WTC11 (cell line): ENCODE data around the gene AKR1D1. TPM values are rescaled to one million over a fixed set of nuclear protein-coding genes. Genes with fewer than 3 reads are reported as not detected.

ENCODE experiments used
- ATAC-seq: fragments of 200-7000 bp; cut with Tn5 transposase; 2 replicates; pipeline ENCODE4 v1.10.0; 2021; ENCODE audit warnings: mild to moderate bottlenecking, moderate library complexity
- CTCF ChIA-PET: fragments of 300-600 bp; sonication (Branson Sonifier 250); formaldehyde crosslinking; loops from one replicate; lab custom pipeline; 2021; ENCODE audit warnings: antibody characterized with exemption; lab: Charles Lee
- POLR2A ChIA-PET: fragments of 350-600 bp; sonication (Branson Sonifier 250); formaldehyde crosslinking; loops from one replicate; lab custom pipeline; 2021; ENCODE audit warnings: antibody characterized with exemption; lab: Charles Lee
- DNase-seq: peaks from one replicate; pipeline ENCODE4 v3.0.0; 2021; ENCODE audit warnings: low spot score
- H3K27ac Mint-ChIP-seq: 2 replicates; pipeline ENCODE4 v1.8.0; 2021; ENCODE audit warnings: mixed read lengths
- H3K27me3 Mint-ChIP-seq: 2 replicates; pipeline ENCODE4 v1.8.0; 2021; ENCODE audit warnings: low read depth, mild to moderate bottlenecking, moderate library complexity, mixed read lengths
- H3K36me3 Mint-ChIP-seq: 2 replicates; pipeline ENCODE4 v1.8.0; 2021; ENCODE audit warnings: mixed read lengths
- H3K4me1 Mint-ChIP-seq: 2 replicates; pipeline ENCODE4 v1.8.0; 2022; ENCODE audit warnings: mixed read lengths
- H3K4me3 Mint-ChIP-seq: 2 replicates; pipeline ENCODE4 v1.8.0; 2021; ENCODE audit warnings: mild to moderate bottlenecking, moderate library complexity, mixed read lengths
- H3K9me3 Mint-ChIP-seq: 2 replicates; pipeline ENCODE4 v1.8.0; 2021; ENCODE audit warnings: mixed read lengths
- ATF1 ChIP-seq: sonication (generic); formaldehyde crosslinking; IDR thresholded peaks from 2 replicates; pipeline ENCODE4 v1.8.1; 2023; ENCODE audit warnings: mild to moderate bottlenecking, moderate library complexity, missing genetic modification reagents
- CBFB ChIP-seq: sonication (generic); formaldehyde crosslinking; IDR thresholded peaks from 2 replicates; pipeline ENCODE4 v1.8.1; 2022; ENCODE audit warnings: mild to moderate bottlenecking, low read depth, missing genetic modification reagents
- CREB1 ChIP-seq: sonication (generic); formaldehyde crosslinking; IDR thresholded peaks from 2 replicates; pipeline ENCODE4 v1.8.0; 2023; ENCODE audit warnings: mild to moderate bottlenecking, missing genetic modification reagents
- EMX1 ChIP-seq: fragments of 250-450 bp; sonication (Bioruptor Pico); IDR thresholded peaks from 2 replicates; pipeline ENCODE4 v1.8.0; 2021; ENCODE audit warnings: mild to moderate bottlenecking
- ESRRA ChIP-seq: sonication (generic); formaldehyde crosslinking; IDR thresholded peaks from 2 replicates; pipeline ENCODE4 v1.8.1; 2022; ENCODE audit warnings: mild to moderate bottlenecking, missing genetic modification reagents, borderline replicate concordance
- HMGA2 ChIP-seq: fragments of 250-450 bp; sonication (Bioruptor Pico); IDR thresholded peaks from 2 replicates; pipeline ENCODE4 v1.4.0; 2021; ENCODE audit warnings: mild to moderate bottlenecking, moderate library complexity
- IRF2 ChIP-seq: sonication (generic); formaldehyde crosslinking; IDR thresholded peaks from 2 replicates; pipeline ENCODE4 v1.8.0; 2022; ENCODE audit warnings: low read depth, missing genetic modification reagents, borderline replicate concordance
- MYBL2 ChIP-seq: sonication (generic); formaldehyde crosslinking; IDR thresholded peaks from 2 replicates; pipeline ENCODE4 v1.8.1; 2023; ENCODE audit warnings: mild to moderate bottlenecking, moderate library complexity, missing genetic modification reagents
- RORB ChIP-seq: fragments of 250-450 bp; sonication (Bioruptor Pico); IDR thresholded peaks from 2 replicates; pipeline ENCODE4 v1.9.0; 2021; ENCODE audit warnings: mild to moderate bottlenecking
- SMAD4 ChIP-seq: sonication (generic); formaldehyde crosslinking; IDR thresholded peaks from 2 replicates; pipeline ENCODE4 v1.8.0; 2022; ENCODE audit warnings: mild to moderate bottlenecking, missing genetic modification reagents
- SOX15 ChIP-seq: fragments of 250-450 bp; sonication (Bioruptor Pico); IDR thresholded peaks from 2 replicates; pipeline ENCODE4 v1.9.0; 2021; ENCODE audit warnings: mild to moderate bottlenecking
- TCF7 ChIP-seq: sonication (generic); formaldehyde crosslinking; IDR thresholded peaks from 2 replicates; pipeline ENCODE4 v1.8.0; 2022; ENCODE audit warnings: mild to moderate bottlenecking, low read depth, missing genetic modification reagents, moderate library complexity
- TEAD4 ChIP-seq: sonication (generic); formaldehyde crosslinking; IDR thresholded peaks from 2 replicates; pipeline ENCODE4 v1.8.0; 2022; ENCODE audit warnings: mild to moderate bottlenecking, missing genetic modification reagents
- ZNF416 ChIP-seq: fragments of 250-450 bp; sonication (Bioruptor Pico); IDR thresholded peaks from 2 replicates; pipeline ENCODE4 v1.9.0; 2021; ENCODE audit warnings: mild to moderate bottlenecking, inconsistent platforms
- total RNA-seq: library from RNA; stranded (reverse); gene quantifications from 3 replicates; pipeline ENCODE4 v1.2.3, GENCODE V29; 2021
- TF ChIP-seq, protein P1 (sequence below): sonication (generic); formaldehyde crosslinking; IDR thresholded peaks from 2 replicates; pipeline ENCODE4 v1.8.1; 2023; ENCODE audit warnings: mild to moderate bottlenecking, missing genetic modification reagents, borderline replicate concordance
- TF ChIP-seq, protein P2 (sequence below): sonication (generic); formaldehyde crosslinking; IDR thresholded peaks from 2 replicates; pipeline ENCODE4 v1.8.1; 2023; ENCODE audit warnings: mild to moderate bottlenecking, missing genetic modification reagents, moderate library complexity
- TF ChIP-seq, protein P3 (sequence below): sonication (generic); formaldehyde crosslinking; IDR thresholded peaks from 2 replicates; pipeline ENCODE4 v1.8.0; 2022; ENCODE audit warnings: mild to moderate bottlenecking, missing genetic modification reagents
- TF ChIP-seq, protein P4 (sequence below): sonication (generic); formaldehyde crosslinking; IDR thresholded peaks from 2 replicates; pipeline ENCODE4 v1.8.1; 2023; ENCODE audit warnings: mild to moderate bottlenecking, missing genetic modification reagents, moderate library complexity

The AKR1D1 gene
- total RNA-seq, 1 experiment from 2014 or later, result 0.24 TPM

DNA sequence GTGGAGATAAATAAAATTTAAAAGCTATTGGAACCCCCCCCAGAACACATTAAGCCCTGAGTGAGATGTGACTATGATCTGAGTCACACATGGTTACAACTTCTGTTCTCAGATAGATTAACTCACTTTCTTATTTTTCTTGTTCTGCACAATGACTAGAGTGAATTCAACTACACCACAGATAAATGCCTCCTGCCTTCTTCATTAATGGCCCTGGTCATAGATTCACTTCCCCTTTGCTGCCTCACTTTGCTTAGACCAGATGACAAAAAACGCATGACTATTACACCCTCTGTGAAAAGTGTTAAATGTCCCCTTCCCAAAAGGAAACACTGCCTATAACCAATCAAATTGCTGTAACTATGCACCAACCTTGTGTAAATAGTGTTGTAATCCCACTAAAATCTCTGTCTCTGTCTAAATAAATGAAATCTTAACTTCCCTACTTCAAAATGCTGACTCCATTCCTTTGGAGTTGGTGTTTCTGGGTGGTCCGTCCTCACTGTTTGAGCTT lies 49.4 kb downstream of the AKR1D1 start (continued):
- TF ChIP-seq, protein P1, sequence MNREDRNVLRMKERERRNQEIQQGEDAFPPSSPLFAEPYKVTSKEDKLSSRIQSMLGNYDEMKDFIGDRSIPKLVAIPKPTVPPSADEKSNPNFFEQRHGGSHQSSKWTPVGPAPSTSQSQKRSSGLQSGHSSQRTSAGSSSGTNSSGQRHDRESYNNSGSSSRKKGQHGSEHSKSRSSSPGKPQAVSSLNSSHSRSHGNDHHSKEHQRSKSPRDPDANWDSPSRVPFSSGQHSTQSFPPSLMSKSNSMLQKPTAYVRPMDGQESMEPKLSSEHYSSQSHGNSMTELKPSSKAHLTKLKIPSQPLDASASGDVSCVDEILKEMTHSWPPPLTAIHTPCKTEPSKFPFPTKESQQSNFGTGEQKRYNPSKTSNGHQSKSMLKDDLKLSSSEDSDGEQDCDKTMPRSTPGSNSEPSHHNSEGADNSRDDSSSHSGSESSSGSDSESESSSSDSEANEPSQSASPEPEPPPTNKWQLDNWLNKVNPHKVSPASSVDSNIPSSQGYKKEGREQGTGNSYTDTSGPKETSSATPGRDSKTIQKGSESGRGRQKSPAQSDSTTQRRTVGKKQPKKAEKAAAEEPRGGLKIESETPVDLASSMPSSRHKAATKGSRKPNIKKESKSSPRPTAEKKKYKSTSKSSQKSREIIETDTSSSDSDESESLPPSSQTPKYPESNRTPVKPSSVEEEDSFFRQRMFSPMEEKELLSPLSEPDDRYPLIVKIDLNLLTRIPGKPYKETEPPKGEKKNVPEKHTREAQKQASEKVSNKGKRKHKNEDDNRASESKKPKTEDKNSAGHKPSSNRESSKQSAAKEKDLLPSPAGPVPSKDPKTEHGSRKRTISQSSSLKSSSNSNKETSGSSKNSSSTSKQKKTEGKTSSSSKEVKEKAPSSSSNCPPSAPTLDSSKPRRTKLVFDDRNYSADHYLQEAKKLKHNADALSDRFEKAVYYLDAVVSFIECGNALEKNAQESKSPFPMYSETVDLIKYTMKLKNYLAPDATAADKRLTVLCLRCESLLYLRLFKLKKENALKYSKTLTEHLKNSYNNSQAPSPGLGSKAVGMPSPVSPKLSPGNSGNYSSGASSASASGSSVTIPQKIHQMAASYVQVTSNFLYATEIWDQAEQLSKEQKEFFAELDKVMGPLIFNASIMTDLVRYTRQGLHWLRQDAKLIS, result no peak
- TF ChIP-seq CREB1 (CRISPR knock-in tag) (no peak), SOX15 (no peak), EMX1 (CRISPR knock-in tag) (no peak)
- TF ChIP-seq, protein P2, sequence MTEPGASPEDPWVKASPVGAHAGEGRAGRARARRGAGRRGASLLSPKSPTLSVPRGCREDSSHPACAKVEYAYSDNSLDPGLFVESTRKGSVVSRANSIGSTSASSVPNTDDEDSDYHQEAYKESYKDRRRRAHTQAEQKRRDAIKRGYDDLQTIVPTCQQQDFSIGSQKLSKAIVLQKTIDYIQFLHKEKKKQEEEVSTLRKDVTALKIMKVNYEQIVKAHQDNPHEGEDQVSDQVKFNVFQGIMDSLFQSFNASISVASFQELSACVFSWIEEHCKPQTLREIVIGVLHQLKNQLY (CRISPR knock-in tag), result no peak
- TF ChIP-seq, all 79 proteins: peak for 0

DNA sequence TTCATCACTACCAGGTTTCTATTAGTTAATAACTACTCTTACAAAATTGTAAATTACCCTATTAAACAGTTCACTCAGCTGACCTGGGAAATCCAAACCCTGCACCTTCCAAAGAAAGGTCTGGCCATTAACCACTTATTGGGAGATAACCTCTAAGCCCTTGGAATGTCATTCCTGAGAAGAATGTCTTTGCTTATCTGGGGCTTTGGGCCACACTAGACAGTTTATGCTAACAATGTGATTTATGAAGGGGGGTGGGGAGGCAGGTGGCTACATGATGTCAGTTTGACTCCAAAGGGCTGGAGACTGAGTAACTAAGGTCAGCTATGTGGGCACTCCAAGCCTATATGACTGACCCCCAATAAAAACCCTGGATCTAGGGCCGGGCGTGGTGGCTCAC lies 50.7 kb downstream of the AKR1D1 start:
- no peaks in the 10 kb centered on the region for H3K27me3 Mint-ChIP-seq
- peaks cover 29% of the 10 kb centered on the region for H3K36me3 Mint-ChIP-seq
- H3K9me3 Mint-ChIP-seq, result peaks cover 34% of the 10 kb centered on the region
- H3K4me3 Mint-ChIP-seq, result no peak overlapping the region
- peaks cover 21% of the 10 kb centered on the region for H3K4me1 Mint-ChIP-seq
- POLR2A ChIA-PET, result interaction anchor here (0.6 kb wide), 1 partner anchor 24 kb away, joined by 3 read pairs; no protein-coding TSS in a partner anchor
- no peak for DNase-seq
- no peak for ATAC-seq
- TF ChIP-seq RORB (CRISPR knock-in tag) (no peak), ATF1 (CRISPR knock-in tag) (no peak), IRF2 (CRISPR knock-in tag) (no peak)
- TF ChIP-seq, all 79 proteins: peak for 0
- CTCF ChIA-PET, result no interaction called here
- H3K27ac Mint-ChIP-seq, result no peak overlapping the region

DNA sequence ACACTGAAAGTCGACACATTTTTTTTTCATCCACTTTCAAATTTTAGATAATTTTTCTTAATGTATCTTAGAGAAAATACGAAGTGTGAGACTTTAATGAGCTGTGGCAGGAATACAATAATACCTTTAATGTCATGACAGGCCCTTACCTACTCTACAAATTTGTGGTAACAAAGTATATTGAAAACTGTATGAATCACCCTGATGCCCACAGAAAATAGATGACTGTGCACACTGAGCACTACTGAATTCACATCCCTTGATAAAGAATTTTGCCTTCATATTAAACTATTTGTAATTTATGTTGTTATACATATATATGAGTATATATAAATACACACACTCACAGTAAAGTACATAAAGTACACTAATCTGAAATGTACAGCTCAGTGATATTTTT lies 51.7 kb downstream of the AKR1D1 start:
- ChIA-PET CTCF (no interaction called here), POLR2A (no interaction called here)
- Mint-ChIP-seq H3K4me3 (no peak overlapping the region), H3K9me3 (peaks cover 45% of the 10 kb centered on the region), H3K4me1 (peaks cover 21% of the 10 kb centered on the region), H3K27me3 (no peaks in the 10 kb centered on the region), H3K36me3 (peaks cover 35% of the 10 kb centered on the region), H3K27ac (no peak overlapping the region)
- ATAC-seq, result no peak
- TF ChIP-seq, protein P3, sequence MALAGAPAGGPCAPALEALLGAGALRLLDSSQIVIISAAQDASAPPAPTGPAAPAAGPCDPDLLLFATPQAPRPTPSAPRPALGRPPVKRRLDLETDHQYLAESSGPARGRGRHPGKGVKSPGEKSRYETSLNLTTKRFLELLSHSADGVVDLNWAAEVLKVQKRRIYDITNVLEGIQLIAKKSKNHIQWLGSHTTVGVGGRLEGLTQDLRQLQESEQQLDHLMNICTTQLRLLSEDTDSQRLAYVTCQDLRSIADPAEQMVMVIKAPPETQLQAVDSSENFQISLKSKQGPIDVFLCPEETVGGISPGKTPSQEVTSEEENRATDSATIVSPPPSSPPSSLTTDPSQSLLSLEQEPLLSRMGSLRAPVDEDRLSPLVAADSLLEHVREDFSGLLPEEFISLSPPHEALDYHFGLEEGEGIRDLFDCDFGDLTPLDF, result no peak
- no peak for TF ChIP-seq CBFB (CRISPR knock-in tag)
- TF ChIP-seq ZNF416 (CRISPR knock-in tag), result no peak
- TF ChIP-seq TCF7 (CRISPR knock-in tag), result no peak
- no peak for TF ChIP-seq SMAD4 (CRISPR knock-in tag)
- TF ChIP-seq HMGA2 (CRISPR knock-in tag), result no peak
- TF ChIP-seq ESRRA (CRISPR knock-in tag), result no peak
- no peak for TF ChIP-seq MYBL2 (CRISPR knock-in tag)
- no peak for DNase-seq

DNA sequence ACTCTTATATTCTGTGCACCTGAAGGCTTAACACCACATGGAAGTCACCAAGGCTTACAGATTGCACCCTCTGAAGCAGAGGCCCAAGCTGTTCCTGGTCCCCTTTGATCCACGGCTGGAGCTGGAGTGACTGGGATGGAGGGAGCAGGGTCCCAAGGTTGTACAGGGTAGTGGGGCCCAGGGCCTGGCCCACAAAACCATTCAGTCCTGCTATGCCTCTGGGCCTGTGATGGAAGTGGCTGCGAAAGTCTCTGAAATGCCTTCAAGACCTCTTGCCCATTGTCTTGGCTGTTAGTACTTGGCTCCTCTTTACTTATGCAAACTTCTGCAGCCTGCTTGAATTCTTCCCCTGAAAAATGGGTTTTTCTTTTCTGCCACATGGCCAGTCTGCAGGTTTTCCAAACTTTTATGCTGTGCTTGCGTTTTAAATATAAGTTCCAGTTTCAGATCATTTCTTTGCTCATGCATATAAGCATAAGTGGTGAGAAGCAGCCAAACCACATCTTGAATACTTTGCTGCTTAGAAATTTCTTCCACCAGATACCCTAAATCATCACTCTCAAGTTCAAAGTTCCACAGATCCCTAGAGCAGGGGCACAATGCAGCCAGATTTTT lies 53.4 kb downstream of the AKR1D1 start:
- ChIA-PET POLR2A (no interaction called here), CTCF (no interaction called here)
- TF ChIP-seq, protein P4, sequence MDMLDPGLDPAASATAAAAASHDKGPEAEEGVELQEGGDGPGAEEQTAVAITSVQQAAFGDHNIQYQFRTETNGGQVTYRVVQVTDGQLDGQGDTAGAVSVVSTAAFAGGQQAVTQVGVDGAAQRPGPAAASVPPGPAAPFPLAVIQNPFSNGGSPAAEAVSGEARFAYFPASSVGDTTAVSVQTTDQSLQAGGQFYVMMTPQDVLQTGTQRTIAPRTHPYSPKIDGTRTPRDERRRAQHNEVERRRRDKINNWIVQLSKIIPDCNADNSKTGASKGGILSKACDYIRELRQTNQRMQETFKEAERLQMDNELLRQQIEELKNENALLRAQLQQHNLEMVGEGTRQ (CRISPR knock-in tag), result no peak
- TF ChIP-seq TEAD4 (CRISPR knock-in tag), result no peak
- Mint-ChIP-seq H3K36me3 (peaks cover 38% of the 10 kb centered on the region), H3K27ac (no peak overlapping the region), H3K4me1 (peaks cover 12% of the 10 kb centered on the region), H3K27me3 (no peaks in the 10 kb centered on the region), H3K9me3 (peaks cover 53% of the 10 kb centered on the region), H3K4me3 (no peak overlapping the region)
- DNase-seq (no peak), ATAC-seq (no peak)
